Ascending aorta (tissue), 2 donors: ENCODE measurements around the gene GAPT. TPM values are rescaled to one million over a fixed set of nuclear protein-coding genes. Genes with fewer than 3 reads are reported as not detected.

Experiments
- DNase-seq, 2 donors: peaks; one replicate each; pipeline ENCODE4 v3.0.0-alpha.2; 2019; ENCODE audit warnings: low spot score in 2 of 2
- H3K27ac ChIP-seq, 2 donors: fragments of 200-600 bp; sonication (generic); one replicate each; pipeline ENCODE4 v1.5.1; 2016 to 2017; ENCODE audit warnings: mild to moderate bottlenecking in 1 of 2
- H3K27me3 ChIP-seq: fragments of 200-600 bp; sonication (generic); one replicate; pipeline ENCODE4 v1.5.1; 2017
- H3K36me3 ChIP-seq, 2 donors: fragments of 200-600 bp; sonication (generic); one replicate each; pipeline ENCODE4 v1.5.1; 2016
- H3K4me1 ChIP-seq, 2 donors: fragments of 200-600 bp; sonication (generic); one replicate each; pipeline ENCODE4 v1.5.1; 2016 to 2017; ENCODE audit warnings: mild to moderate bottlenecking in 1 of 2
- H3K4me3 ChIP-seq, 2 donors: fragments of 200-600 bp; sonication (generic); one replicate each; pipeline ENCODE4 v1.5.1; 2016 to 2017; ENCODE audit warnings: mild to moderate bottlenecking in 1 of 2
- H3K9me3 ChIP-seq, 2 donors: fragments of 200-600 bp; sonication (generic); one replicate each; pipeline ENCODE4 v1.5.1; 2016
- intact Hi-C: fragments of 100-400 bp; cut with DNase I; formaldehyde crosslinking; loops from one replicate; pipeline ENCODE4 v1.15.1; 2023
- total RNA-seq: library from RNA; depleted of rRNA; stranded (reverse); fragments of >200 nt; gene quantifications from one replicate; pipeline ENCODE4 v1.1.0, GENCODE V29; 2016
- TF ChIP-seq, protein P1 (sequence below), 3 experiments: fragments of 200-600 bp in 2 of 3; fragments of 450-650 bp in 1 of 3; sonication (generic) in 2 of 3; IDR thresholded peaks; one replicate each; pipeline ENCODE4 v1.5.1; 2016 to 2019; ENCODE audit warnings: antibody characterized with exemption in 3 of 3, mild to moderate bottlenecking in 1 of 3, moderate library complexity in 1 of 3

Gene GAPT
- total RNA-seq, 1 donor from 2014 or later = not detected

DNA sequence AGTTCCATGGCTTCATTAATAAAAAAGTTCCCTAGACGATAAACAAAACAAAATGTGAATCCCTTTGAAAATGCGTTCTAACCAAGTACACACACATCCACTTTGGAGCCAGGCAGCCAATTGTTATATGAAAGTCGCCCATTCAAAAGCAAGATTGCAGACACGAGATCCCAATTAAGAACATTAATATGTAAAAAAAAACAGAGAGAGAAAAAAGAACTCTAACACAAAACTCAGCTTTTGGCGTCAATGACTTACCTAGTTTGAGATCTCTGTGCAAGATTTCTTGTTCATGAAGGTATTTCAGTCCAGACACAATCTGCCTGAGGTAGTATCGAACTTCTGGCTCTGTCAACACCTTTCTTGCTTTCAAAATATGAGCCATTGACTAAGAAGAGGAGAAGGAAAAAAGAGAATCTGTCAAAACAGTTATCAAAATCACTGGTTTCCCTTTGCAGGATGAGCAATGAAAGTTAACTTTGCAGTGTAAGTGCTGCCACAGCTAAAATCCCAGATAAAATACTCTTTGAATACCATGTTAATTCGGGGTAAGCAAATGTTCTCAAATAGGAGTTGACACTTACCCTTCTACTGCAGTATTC, 33.0 kb upstream of the GAPT start:
- H3K27ac ChIP-seq = no peak overlapping the region
- H3K4me3 ChIP-seq = peak overlapping the region; percentile 83 to 92
- peaks cover 12 to 44% of the 10 kb centered on the region in 2 donors for H3K36me3 ChIP-seq
- no peak for DNase-seq
- H3K4me1 ChIP-seq = peaks cover 0 to 23% of the 10 kb centered on the region in 2 donors
- TF ChIP-seq, protein P1, sequence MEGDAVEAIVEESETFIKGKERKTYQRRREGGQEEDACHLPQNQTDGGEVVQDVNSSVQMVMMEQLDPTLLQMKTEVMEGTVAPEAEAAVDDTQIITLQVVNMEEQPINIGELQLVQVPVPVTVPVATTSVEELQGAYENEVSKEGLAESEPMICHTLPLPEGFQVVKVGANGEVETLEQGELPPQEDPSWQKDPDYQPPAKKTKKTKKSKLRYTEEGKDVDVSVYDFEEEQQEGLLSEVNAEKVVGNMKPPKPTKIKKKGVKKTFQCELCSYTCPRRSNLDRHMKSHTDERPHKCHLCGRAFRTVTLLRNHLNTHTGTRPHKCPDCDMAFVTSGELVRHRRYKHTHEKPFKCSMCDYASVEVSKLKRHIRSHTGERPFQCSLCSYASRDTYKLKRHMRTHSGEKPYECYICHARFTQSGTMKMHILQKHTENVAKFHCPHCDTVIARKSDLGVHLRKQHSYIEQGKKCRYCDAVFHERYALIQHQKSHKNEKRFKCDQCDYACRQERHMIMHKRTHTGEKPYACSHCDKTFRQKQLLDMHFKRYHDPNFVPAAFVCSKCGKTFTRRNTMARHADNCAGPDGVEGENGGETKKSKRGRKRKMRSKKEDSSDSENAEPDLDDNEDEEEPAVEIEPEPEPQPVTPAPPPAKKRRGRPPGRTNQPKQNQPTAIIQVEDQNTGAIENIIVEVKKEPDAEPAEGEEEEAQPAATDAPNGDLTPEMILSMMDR (IDR thresholded peaks at IDR 0.05) = no peak
- intact Hi-C loops = loop anchor here (5.0 to 10.0 kb wide), 4 partner anchors 53 to 469 kb away; no protein-coding TSS in a partner anchor
- H3K9me3 ChIP-seq = no peaks in the 10 kb centered on the region
- no peaks in the 10 kb centered on the region for H3K27me3 ChIP-seq

DNA sequence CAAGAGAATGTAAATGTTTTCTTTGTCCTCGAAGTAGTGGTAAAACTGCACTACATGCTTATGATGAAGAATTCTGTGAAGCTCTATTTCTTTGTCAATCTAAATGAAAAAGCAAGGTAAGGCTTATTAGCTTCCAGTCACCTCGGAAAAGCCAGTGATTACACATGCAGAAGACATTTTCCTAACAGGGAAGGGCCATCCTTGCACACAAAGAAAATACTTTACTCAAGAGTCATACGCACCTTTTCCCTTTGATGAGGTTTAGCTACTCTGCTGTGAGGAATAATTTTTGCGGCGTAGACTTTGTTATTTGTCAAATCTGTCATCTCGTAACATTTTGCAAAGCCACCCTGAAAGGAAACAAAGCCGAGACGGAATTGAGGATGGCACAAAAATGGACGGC, 32.5 kb upstream of the GAPT start:
- Histone ChIP-seq H3K27me3 (no peaks in the 10 kb centered on the region), H3K27ac (peak overlapping the region in 1 of 2 donors; percentile 99), H3K4me1 (peaks cover 0 to 23% of the 10 kb centered on the region in 2 donors), H3K4me3 (peak overlapping the region; percentile 83 to 92), H3K9me3 (no peaks in the 10 kb centered on the region), H3K36me3 (peaks cover 9 to 39% of the 10 kb centered on the region in 2 donors)
- TF ChIP-seq, protein P1 (IDR thresholded peaks at IDR 0.05) = no peak
- intact Hi-C loops = loop anchor here (5.0 to 10.0 kb wide), 4 partner anchors 54 to 469 kb away; no protein-coding TSS in a partner anchor
- no peak for DNase-seq

DNA sequence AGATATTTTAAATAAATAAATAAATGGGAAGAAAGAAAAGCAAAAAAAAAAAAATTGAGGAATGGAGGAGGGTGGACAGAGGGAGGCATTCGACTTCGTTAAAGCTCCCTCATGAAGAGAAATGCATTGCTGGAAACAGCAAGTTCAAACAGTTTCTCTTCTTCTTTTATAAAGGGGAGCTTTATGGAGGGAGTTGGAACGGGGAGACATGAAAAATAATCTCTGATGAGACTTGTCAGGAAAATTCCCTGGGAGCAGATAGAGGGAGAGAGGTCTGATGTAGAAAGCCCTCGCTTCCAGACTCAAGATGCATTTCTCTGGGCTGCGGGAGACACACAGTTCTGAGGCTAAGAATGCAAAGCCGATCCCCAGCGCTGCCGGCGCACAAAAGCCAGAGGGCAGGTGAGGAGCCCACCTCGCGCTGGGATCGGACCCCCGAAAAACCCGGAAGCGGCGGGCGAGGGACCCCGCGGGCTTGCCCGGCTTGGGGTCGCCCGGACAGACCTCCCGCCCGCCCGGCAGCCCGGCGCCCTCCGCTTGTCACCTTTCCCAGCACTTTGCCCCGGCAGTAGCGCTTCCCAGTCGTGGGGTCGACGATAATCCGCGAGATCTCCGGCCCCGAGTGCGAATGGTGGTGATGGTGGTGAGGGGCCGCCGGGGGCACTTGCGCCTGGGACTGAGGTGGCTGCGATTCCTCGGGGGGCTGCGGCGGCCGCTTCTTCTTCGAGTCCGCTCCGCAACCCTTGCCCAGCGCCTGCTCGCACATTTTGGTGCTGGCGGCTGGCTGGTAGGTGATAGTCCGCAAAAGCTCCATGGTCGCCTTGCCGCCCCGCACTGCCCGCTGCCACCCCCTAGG, 31.9 kb upstream of the GAPT start:
- intact Hi-C loops = loop anchor here (1.0 to 10.0 kb wide), 13 partner anchors 55 to 1551 kb away; partner anchors contain the start of genes MIER3 and SETD9
- Histone ChIP-seq H3K4me3 (peak overlapping the region; percentile 83 to 92), H3K27me3 (no peaks in the 10 kb centered on the region), H3K4me1 (peaks cover 0 to 19% of the 10 kb centered on the region in 2 donors), H3K36me3 (peaks cover 3 to 33% of the 10 kb centered on the region in 2 donors), H3K27ac (peak overlapping the region; percentile 98 to 99), H3K9me3 (no peaks in the 10 kb centered on the region)
- DNase-seq = no peak
- TF ChIP-seq, protein P1 (IDR thresholded peaks at IDR 0.05) = no peak

DNA sequence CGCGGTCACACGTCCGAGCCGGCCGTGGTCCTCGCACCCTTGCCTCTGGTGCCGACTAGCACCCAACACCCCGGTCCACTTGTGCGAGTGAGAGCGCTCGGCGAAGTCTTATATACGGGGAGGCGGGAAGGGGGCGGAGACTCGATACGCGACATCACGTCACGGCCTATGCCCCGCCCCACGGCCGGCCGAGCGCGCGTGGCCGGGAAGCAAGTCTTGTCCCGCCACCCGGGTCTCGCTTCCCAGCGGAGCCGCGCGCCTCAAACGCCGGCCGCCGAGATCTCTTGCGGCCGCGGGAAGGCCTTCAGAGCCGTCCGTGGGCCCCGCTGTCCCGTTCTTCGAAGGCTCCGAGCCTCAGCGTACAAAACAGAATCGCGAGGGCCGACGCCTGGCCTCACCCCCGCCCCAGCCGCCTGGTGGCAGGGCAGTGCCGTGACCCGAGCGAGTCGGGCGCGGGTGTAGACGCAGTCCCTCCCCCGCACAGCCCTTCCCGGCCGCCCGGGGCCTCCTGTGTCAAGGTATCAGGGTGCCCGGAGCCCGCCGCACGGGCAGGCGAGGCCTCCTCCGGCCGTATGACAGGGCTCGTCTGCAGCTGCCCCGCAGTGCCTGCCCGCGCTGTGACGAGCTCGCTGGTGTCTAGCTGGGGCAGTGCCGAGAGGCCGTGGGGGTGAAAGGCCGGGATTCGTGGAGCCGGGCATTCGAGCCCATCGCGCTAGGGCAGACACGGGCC, 31.1 kb upstream of the GAPT start, which contains the start of gene PLK2:
TSS of gene PLK2 (minus strand) at position 85 of the 730 bp plus-strand sequence. CDS start 127 bp downstream, outside the sequence.
- TF ChIP-seq, protein P1 (IDR thresholded peaks at IDR 0.05) = peak; percentile 35 to 78 (median 43)
- no peaks in the 10 kb centered on the region for H3K27me3 ChIP-seq
- H3K27ac ChIP-seq = peak within 1 kb of the TSS; percentile 98 to 99
- peaks cover 0 to 25% of the 10 kb centered on the region in 2 donors for H3K36me3 ChIP-seq
- H3K9me3 ChIP-seq = no peaks in the 10 kb centered on the region
- H3K4me3 ChIP-seq = peak within 1 kb of the TSS; percentile 83 to 92
- peaks cover 0 to 11% of the 10 kb centered on the region in 2 donors for H3K4me1 ChIP-seq
- peak; percentile 66 to 97 for DNase-seq
- intact Hi-C loops = loop anchor here (1.0 to 10.0 kb wide), 9 partner anchors 233 to 1551 kb away; partner anchors contain the start of genes MIER3 and SETD9

DNA sequence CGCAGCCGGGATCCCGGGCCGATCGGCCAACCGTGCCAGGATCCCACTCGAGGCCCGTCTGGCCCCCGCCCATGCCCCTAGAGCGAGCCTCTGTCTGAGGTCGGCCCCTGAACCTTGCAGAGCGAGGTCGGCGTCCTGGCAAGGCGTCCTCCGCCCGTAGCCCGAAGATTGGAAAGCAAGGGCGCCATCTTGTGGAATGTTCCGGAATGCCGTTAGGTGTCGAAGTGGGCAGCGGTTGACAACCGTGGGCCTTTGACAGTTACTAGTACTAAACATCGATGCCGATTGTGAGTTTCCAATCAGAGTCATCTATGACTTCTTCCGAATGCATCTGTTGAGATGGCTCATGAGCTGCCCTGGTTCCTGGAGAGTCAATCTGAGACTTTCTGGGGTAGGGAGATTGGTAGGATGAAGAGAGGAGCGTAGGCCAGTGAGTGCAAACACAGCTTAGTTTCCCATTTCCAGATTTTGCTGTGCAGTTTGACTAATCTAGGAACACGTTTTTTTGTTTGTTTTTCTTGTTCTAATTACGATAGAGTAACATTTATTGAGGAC, 30.4 kb upstream of the GAPT start:
- peak in 1 of 2 donors; percentile 95 for DNase-seq
- peak overlapping the region; percentile 83 to 92 for H3K4me3 ChIP-seq
- H3K4me1 ChIP-seq = peaks cover 0 to 6% of the 10 kb centered on the region in 2 donors
- intact Hi-C loops = loop anchor here (1.0 to 10.0 kb wide), 9 partner anchors 234 to 1552 kb away; partner anchors contain the start of genes MIER3 and SETD9
- H3K27me3 ChIP-seq = no peaks in the 10 kb centered on the region
- TF ChIP-seq, protein P1 (IDR thresholded peaks at IDR 0.05) = peak; percentile 66 to 78 (median 72)
- peak overlapping the region; percentile 98 to 99 for H3K27ac ChIP-seq
- no peaks in the 10 kb centered on the region for H3K9me3 ChIP-seq
- H3K36me3 ChIP-seq = peaks cover 0 to 18% of the 10 kb centered on the region in 2 donors
